HCT116 (cell line): ENCODE results near the gene LMO2.

Experiments used
- CTCF ChIP-seq, 3 experiments: fragments of 200-600 bp in 1 of 3; sonication (generic) in 1 of 3; IDR thresholded peaks in 2 of 3; conservative IDR thresholded peaks in 1 of 3; 2 replicates each; pipeline ENCODE4 v1.5.1; 2012 to 2017; ENCODE audit warnings: low read depth in 2 of 3, low read length in 2 of 3, antibody characterized with exemption in 1 of 3, borderline replicate concordance in 1 of 3, control low read depth in 1 of 3, mild to moderate bottlenecking in 1 of 3, mixed read lengths in 1 of 3, mixed run types in 1 of 3, moderate library complexity in 1 of 3; ENCODE audit not compliant: insufficient read depth in 1 of 3
- EZH2 ChIP-seq: fragments of 200-600 bp; sonication (generic); IDR thresholded peaks from 2 replicates; pipeline ENCODE4 v1.6.1; 2017; ENCODE audit warnings: antibody characterized with exemption, mixed run types
- JUND ChIP-seq: IDR thresholded peaks from 2 replicates; pipeline ENCODE4 v1.6.1; 2012
- POLR2A ChIP-seq: IDR thresholded peaks from 2 replicates; pipeline ENCODE4 v1.7.0; 2011; ENCODE audit warnings: borderline replicate concordance; ENCODE audit not compliant: insufficient read depth, insufficient read length; ENCODE audit errors: extremely low read depth
- POLR2AphosphoS5 ChIP-seq: IDR thresholded peaks from 2 replicates; pipeline ENCODE4 v1.6.1; 2011; ENCODE audit warnings: mild to moderate bottlenecking, low read depth, low read length, moderate library complexity
- RAD21 ChIP-seq: IDR thresholded peaks from 2 replicates; pipeline ENCODE4 v1.6.1; 2012; ENCODE audit warnings: low read depth, mild to moderate bottlenecking
- SIN3A ChIP-seq: IDR thresholded peaks from 2 replicates; pipeline ENCODE4 v1.6.1; 2012; ENCODE audit warnings: low read depth
- SRF ChIP-seq: IDR thresholded peaks from 2 replicates; pipeline ENCODE4 v1.6.1; 2012; ENCODE audit warnings: low read depth
- YY1 ChIP-seq: IDR thresholded peaks from 2 replicates; pipeline ENCODE4 v1.6.1; 2011; ENCODE audit warnings: low read length, low read depth, moderate library complexity, mild to moderate bottlenecking; ENCODE audit not compliant: insufficient replicate concordance; ENCODE audit errors: extremely low read depth
- TF ChIP-seq, protein P1 (sequence below): IDR thresholded peaks from 2 replicates; pipeline ENCODE4 v1.6.1; 2012; ENCODE audit warnings: low read depth
- TF ChIP-seq, protein P2 (sequence below): IDR thresholded peaks from 2 replicates; pipeline ENCODE4 v1.6.1; 2012
- TF ChIP-seq, protein P3 (sequence below): IDR thresholded peaks from 2 replicates; pipeline ENCODE4 v1.6.1; 2012

GRCh38 chr11:33859306-33859705, 32.6 kb downstream of the LMO2 start:
- TF ChIP-seq POLR2A = no peak
- no peak for TF ChIP-seq SIN3A
- no peak for TF ChIP-seq CTCF (IDR thresholded peaks at IDR 0.05 in 2 of 3, conservative IDR thresholded peaks at IDR 0.05 in 1 of 3; ENCODE audit: borderline replicate concordance in 1 of 3, insufficient read depth in 1 of 3, low read depth in 2 of 3, low read length in 2 of 3)
- TF ChIP-seq YY1 = no peak
- TF ChIP-seq, protein P1, sequence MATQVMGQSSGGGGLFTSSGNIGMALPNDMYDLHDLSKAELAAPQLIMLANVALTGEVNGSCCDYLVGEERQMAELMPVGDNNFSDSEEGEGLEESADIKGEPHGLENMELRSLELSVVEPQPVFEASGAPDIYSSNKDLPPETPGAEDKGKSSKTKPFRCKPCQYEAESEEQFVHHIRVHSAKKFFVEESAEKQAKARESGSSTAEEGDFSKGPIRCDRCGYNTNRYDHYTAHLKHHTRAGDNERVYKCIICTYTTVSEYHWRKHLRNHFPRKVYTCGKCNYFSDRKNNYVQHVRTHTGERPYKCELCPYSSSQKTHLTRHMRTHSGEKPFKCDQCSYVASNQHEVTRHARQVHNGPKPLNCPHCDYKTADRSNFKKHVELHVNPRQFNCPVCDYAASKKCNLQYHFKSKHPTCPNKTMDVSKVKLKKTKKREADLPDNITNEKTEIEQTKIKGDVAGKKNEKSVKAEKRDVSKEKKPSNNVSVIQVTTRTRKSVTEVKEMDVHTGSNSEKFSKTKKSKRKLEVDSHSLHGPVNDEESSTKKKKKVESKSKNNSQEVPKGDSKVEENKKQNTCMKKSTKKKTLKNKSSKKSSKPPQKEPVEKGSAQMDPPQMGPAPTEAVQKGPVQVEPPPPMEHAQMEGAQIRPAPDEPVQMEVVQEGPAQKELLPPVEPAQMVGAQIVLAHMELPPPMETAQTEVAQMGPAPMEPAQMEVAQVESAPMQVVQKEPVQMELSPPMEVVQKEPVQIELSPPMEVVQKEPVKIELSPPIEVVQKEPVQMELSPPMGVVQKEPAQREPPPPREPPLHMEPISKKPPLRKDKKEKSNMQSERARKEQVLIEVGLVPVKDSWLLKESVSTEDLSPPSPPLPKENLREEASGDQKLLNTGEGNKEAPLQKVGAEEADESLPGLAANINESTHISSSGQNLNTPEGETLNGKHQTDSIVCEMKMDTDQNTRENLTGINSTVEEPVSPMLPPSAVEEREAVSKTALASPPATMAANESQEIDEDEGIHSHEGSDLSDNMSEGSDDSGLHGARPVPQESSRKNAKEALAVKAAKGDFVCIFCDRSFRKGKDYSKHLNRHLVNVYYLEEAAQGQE = no peak
- TF ChIP-seq RAD21 = no peak
- TF ChIP-seq POLR2AphosphoS5 = no peak
- TF ChIP-seq JUND = no peak
- TF ChIP-seq SRF = no peak
- TF ChIP-seq, protein P2, sequence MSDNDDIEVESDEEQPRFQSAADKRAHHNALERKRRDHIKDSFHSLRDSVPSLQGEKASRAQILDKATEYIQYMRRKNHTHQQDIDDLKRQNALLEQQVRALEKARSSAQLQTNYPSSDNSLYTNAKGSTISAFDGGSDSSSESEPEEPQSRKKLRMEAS = no peak
- TF ChIP-seq, protein P3, sequence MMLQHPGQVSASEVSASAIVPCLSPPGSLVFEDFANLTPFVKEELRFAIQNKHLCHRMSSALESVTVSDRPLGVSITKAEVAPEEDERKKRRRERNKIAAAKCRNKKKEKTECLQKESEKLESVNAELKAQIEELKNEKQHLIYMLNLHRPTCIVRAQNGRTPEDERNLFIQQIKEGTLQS = no peak
- no peak for TF ChIP-seq EZH2
